AG09309 (cell line): Measurements from ENCODE around the gene IFITM1.

Experiments
- DNase-seq: peaks from one replicate; pipeline ENCODE4 v3.0.0-alpha.2; 2010; ENCODE audit warnings: low read depth
- H3K4me3 ChIP-seq: 2 replicates; pipeline ENCODE4 v1.5.1; 2011; ENCODE audit warnings: mild to moderate bottlenecking, low read depth, low read length, moderate library complexity; ENCODE audit not compliant: control insufficient read depth
- TF ChIP-seq, protein P1 (sequence below): IDR thresholded peaks from 2 replicates; pipeline ENCODE4 v1.5.1; 2011; ENCODE audit warnings: mild to moderate bottlenecking, low read depth, low read length, inconsistent platforms; ENCODE audit not compliant: insufficient read depth, control insufficient read depth; ENCODE audit errors: missing control alignments

Gene IFITM1

DNA sequence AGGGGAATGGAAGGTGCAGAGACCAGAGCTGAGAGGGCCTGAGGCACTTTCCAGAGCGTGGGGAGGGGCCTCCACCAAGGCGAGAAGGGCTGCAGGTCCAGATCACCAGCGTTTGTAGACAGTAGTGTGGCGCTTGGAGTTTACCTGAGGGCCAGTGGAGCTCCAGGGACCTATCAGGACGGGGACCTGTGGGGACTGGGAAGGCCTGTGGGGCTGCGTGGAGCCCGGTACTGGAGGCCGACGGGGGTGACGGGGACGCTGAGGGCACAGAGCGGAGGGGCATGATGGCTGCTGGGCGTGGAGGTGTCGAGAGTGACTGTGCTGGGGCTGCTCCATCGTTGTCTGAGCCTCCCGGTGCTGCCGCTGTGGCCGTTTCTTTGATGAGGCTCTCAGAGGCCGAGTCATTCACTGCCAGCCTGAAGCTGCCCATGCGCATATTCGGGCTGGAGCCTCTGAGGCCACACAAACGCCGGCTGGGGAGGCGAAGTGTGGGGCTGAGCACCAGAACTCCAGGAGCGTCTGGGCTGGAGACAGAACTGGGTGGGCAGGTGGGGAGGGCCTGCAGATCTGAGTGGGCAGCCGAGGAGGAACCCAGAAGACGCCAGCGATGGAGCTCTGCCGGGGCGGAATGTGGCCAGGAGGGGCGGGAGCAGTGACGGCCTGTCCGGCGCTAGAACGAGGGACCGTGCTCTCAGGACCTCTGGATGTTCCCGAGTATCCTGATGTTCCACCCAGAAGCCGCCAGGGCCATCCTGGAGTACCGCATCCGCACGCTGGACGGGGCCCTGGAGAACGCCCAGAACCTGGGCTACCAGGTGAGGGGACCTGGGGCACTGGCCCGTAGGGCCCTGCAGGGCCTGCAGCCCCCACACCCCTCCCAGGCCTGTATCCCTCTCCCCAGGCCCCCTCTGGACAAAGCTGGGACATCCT, 22.3 kb upstream of the IFITM1 start:
- no peak for DNase-seq
- TF ChIP-seq, protein P1, sequence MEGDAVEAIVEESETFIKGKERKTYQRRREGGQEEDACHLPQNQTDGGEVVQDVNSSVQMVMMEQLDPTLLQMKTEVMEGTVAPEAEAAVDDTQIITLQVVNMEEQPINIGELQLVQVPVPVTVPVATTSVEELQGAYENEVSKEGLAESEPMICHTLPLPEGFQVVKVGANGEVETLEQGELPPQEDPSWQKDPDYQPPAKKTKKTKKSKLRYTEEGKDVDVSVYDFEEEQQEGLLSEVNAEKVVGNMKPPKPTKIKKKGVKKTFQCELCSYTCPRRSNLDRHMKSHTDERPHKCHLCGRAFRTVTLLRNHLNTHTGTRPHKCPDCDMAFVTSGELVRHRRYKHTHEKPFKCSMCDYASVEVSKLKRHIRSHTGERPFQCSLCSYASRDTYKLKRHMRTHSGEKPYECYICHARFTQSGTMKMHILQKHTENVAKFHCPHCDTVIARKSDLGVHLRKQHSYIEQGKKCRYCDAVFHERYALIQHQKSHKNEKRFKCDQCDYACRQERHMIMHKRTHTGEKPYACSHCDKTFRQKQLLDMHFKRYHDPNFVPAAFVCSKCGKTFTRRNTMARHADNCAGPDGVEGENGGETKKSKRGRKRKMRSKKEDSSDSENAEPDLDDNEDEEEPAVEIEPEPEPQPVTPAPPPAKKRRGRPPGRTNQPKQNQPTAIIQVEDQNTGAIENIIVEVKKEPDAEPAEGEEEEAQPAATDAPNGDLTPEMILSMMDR: no peak
- H3K4me3 ChIP-seq: no peak overlapping the region

DNA sequence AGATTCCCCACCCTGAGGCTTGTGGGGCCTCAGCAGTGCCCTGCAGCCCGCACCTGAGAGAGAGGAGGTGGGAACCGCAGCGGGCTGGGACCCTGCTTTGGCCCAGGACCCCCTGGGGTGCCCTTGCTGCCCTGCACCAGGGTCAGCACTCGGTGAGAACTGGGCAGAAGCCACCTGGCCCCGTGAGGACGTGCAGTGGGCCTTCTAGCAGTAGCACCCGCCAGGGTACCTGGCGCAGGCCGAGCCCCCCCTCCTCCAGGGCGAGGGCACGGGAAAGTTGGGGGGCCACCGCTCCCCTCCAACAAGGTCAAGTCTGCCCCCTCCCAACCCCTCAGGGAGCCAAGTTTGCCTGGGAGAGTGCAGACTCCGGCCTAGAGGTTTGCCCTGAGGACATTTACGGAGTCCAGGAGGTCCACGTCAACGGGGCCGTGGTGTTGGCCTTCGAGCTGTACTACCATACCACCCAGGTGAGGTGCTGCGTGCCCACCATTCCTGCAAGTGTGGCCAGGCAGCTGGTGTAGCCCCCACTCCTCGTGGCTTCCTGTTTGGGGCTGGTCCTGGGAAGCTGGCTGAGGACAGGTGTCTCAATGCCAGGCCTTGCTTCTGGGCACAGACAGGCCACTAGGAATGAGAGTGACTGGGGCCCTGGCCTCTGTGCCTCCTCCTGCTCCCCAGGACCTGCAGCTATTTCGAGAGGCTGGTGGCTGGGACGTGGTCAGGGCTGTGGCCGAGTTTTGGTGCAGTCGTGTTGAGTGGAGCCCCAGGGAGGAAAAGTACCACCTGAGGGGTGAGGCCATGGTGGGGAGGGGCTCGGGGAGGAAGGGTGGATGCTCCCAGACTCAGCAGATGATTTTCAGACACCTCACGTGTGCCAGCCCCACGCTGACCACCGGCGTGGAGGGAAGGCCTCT, 21.4 kb upstream of the IFITM1 start:
- DNase-seq: no peak
- TF ChIP-seq, protein P1: no peak
- H3K4me3 ChIP-seq: no peak overlapping the region

DNA sequence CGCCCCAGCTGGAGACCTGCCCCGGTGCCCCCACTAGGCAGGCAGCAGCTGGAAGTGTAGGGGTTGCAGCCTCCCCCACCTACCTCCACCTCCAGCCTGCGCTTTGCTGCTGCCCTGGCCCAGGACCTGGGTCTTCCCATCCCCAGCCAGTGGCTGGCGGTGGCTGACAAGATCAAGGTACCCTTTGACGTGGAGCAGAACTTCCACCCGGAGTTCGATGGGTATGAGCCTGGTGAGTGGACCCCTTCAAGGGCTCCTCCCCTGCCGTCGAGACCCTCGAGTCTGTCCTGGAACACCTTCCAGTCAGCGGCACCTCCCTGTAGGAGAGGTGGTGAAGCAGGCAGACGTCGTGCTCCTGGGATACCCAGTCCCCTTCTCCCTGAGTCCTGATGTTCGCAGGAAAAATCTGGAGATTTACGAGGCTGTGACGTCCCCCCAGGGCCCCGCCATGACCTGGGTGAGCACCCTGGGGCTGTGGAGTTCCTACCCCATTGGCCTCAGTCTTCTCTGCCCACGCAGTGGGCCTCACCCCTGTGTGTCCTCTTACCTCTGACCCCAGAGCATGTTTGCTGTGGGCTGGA, 20.5 kb upstream of the IFITM1 start:
- TF ChIP-seq, protein P1: no peak
- no peak for DNase-seq
- H3K4me3 ChIP-seq: no peak overlapping the region

DNA sequence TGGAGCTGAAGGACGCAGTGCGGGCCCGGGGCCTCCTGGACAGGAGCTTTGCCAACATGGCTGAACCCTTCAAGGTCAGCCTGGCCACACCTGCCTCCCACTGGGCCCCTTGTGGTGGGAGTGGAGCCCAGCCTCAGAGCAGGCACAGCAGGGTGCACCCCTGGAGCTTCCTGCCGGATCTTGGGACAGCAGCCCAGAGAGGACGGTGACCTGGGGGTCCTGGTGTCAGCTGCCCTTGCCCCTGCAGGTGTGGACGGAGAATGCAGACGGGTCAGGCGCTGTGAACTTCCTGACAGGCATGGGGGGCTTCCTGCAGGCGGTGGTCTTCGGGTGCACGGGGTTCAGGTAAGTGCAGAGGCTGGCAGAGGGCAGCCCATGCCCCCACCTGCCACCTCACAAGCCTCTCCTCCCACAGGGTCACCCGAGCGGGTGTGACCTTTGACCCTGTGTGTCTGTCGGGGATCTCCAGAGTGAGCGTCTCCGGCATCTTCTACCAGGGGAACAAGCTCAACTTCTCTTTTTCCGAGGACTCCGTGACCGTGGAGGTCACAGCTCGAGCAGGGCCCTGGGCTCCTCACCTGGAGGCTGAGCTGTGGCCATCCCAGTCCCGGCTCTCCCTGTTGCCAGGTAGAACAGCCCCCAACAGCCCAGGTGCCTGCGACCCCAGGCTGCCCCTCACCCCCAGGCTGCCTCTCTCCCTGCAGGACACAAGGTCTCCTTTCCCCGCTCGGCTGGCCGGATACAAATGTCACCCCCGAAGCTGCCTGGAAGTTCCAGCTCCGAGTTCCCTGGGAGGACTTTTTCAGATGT, 19.8 kb upstream of the IFITM1 start:
- H3K4me3 ChIP-seq: no peak overlapping the region
- TF ChIP-seq, protein P1: no peak
- no peak for DNase-seq

DNA sequence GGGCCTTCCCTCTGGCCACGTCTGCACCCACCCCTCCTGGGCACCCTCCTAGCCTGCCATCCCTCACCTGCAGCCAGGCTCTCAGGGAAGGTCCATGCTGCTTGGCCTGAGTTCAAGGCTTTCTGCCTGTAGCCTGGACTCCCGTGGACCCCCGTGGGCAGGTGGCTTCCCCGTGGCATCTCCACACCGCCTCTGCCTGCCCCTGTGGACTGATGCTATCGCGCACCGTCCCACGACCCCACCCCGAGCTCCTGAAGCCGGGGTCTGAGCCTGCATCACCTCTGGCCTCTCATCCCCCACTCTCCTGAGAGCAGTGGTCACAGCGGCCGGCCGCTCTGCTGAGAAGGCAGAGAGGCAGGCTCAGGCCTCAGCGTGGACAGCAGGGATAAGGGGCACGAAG, 19.1 kb upstream of the IFITM1 start:
- TF ChIP-seq, protein P1: no peak
- H3K4me3 ChIP-seq: no peak overlapping the region
- no peak for DNase-seq
